NCI-H510A treated with DMSO at 0.1 percent for 48 hours (cell line): Measurements from ENCODE around the gene ZNF649.
A peak's percentile ranks its signal among the peaks of the same experiment; 100 is the strongest.
"Not testable (repeated sequence)": the region's sequence is repeated elsewhere in the genome, so short reads cannot be mapped to it uniquely, and the experiment has no call there.

Source experiments
- DNase-seq: peaks from one replicate; lab custom pipeline; 2025; lab: John Stamatoyannopoulos, UW

Gene ZNF649

DNA sequence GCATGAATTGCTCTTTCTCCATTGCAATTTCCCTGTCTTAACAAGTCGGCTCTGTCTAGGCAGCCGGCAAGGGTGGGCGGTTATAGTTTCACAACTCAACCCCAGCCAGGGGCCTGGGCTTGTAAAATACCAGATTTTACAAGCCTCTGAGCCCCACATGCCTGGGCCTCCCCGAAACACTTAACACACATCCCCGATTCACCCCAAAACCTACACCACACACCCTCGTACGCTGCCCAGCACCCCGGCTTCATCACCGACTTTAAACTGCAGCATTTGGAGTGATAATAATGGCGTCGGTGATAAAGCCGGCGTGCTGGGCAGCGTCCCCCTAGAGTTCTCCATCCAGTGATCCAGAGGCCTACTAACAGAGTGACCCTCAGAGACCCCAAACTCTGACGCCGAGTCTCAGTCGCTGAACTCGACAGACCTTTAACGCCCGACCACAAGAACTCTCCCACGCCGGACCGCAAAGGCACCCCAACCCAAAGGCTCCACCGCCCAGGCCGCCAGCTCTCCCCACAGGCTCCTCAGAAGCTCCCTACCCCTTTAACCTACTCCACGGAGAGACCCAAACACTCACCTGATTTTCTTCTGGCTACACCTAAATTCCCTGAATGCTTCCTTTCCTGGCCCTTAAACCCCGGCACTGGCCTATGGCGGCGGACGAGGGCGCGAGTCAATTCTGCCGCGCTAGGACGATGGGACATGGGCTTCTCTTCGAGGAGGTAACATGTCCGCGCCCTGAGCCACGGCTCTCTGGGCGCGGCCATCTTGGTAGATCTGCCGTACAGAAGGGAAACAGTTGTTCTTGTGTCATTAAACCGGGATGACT is at the start of gene ZNF649:
Gene ZNF649, minus strand, starts transcription at position 687 of the 835 bp plus-strand sequence. CDS start 4,910 bp downstream, outside the sequence.
- peak; percentile 88 for DNase-seq

DNA sequence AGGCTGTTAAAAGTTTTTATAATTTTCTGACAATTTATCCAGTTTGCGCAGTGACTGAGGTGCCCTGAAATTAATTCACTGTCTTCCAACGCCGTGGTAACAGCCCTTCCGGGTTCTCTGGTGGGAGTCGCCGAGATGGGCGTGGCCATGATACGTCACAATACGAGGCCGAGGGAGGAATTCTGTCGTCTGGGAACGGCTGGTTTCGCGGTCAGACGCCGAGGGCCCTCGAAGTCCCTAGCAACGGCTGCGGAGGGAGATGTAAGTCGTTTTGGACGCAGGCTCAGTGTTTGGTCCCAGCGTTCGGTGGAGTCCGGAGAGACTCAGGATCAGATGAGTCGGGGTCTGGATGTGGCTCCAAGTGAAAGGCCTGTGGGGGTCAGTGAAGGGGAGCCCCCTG is 44.2 kb upstream of the ZNF649 start:
- DNase-seq, result no peak

DNA sequence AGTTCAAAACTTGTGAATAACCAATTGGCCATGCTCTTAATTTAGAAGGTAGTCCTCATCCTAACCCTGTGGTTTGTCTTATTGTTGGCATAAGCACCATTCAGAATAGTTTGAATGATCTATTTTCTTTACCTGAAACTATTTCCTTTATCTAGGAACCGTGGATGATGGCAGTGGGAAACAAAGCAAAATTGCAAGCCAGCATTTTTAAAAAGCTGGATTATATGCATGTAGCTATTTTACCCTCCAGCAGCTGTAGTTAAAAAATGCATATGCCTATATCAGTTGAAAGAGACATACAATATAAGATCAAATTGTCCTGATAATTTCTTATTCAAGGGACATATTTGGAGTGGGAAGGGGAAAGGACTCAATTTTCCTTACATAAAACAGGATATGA is 41.8 kb upstream of the ZNF649 start:
- DNase-seq, result no peak

DNA sequence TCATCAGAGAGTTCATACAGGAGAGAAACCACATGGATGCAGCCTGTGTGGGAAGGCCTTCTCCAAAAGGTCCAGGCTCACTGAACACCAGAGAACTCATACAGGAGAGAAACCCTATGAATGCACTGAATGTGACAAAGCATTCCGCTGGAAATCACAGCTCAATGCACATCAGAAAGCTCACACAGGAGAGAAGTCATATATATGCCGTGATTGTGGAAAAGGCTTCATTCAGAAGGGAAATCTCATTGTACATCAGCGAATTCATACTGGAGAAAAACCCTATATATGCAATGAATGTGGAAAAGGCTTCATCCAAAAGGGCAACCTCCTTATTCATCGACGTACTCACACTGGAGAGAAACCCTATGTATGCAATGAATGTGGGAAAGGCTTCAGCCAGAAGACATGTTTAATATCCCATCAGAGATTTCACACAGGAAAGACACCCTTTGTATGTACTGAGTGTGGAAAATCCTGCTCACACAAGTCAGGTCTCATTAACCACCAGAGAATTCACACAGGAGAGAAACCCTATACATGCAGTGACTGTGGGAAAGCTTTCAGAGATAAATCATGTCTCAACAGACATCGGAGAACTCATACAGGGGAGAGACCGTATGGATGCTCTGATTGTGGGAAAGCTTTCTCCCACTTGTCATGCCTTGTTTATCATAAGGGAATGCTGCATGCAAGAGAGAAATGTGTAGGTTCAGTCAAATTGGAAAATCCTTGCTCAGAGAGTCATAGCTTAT is 40.2 kb upstream of the ZNF649 start:
- no peak for DNase-seq

DNA sequence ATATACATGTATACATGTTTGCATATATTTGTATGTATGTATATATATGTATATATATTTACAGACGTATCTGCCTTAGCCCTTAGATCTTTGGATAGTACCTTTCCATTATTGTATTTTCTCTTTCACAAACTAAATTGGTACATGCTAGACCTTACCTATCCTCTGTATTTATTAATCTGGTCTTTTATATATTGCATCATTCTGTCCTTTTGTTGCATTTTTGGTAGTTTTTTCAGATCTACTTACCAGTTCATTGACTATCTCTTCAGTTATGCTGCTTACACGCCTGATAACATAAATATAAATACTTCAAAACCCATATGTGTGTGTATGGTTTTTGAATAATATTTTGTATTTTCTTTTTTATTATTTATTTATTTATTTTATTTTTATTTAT is 34.1 kb upstream of the ZNF649 start:
- no peak for DNase-seq

DNA sequence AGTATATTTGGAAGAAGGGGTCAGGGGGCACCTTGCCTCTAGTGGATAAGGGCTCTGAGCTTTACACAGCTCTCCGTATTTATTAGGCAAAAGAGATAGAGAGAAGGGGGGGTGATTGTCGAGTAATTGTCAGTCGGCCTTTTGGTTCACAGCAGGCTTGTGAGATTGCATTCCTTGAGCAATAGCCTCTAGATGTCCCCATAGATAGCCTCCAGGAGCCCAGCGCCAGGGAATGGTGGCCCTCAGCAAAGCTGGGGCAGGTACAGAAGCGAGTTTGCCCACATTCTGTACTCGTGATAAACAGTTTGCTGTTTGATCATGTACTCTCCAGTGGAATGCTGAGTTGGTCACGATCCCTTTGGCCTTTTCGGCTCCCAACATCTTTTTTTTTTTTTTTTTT is 27.1 kb upstream of the ZNF649 start:
- no peak for DNase-seq

DNA sequence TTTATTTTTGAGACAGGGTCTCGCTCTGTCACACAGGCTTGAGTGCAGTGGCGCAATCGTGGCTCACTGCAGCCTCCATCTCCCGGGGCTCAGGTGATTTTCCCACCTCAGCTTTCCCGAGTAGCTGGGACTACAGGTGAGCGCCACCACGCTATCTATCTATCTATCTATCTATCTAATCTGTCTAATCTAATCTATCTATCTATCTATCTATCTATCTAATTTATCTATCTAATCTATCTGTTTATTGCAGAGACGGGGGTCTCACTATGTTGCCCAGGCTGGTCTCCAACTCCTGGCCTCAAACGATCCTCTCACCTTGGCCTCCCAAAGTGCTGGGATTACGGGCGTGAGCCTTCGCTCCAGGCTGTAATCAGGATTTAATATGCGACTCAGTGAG is 23.0 kb upstream of the ZNF649 start:
- no peak for DNase-seq

DNA sequence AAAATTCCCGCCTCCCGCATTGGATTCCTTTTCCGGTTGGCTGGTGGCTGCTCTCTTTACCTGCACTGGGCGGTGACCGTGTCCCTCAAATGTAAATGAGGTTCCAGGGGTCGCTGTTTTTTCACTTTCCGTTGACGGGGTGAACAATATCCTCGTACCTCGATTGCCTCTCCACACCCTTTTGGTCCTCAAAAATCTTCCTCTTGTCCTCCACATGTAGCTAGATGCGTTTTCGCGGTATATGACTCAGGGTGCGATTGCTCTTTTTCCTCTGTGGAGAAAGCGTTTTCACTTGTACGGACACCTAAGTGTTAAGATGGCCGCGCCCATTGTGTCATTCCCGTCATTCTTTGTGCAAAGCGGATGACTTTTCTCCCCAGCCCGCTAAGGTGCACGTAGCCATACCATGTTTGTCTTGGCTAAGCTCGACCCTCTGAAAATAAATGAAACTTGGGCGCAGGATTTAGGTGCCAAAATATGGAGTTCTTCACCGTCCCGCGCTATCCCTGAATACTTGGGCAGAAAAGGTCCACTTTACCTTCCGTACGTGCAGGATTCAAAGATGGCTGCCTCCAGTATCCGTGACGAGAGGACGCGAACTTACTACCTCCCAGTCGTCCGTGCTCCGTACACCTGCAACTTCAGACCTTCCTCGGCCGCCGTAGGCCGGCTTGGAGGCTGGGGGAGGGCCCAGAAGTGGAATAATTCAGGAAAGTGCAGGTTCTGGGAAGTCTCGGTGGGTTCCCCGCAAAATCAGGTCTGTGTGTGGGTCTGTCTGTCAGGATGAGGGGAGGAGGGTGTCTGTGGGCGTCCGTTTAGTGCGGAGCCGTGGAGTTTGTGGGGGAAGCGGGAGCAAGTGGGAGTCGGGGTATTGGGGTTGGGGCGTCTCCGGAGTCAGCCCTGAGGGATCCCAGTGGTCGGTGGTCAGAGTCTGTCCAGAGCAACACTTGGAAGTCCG is 22.2 kb upstream of the ZNF649 start, which contains the start of gene ZNF613:
Gene ZNF613, plus strand, starts transcription at position 689 of the 958 bp plus-strand sequence. CDS start 8,749 bp downstream, outside the sequence.
- DNase-seq, result peak; percentile 99

DNA sequence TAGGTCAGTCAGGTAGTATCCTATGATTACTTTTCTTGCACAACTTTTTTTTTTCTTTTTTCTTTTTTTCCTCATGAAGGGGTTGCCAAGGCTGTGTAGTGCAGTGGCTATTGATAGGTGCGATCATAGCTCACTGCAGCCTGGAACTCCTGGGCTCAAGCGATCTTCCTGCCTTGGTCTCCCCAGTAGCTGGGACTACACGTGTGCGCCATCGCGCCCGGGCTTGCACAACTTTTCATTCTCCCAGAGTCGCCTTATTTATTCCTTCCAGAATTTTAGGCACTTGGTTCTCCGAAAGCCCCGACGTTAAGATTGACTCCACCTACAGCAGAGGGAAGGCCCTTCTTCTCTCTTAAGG is 21.6 kb upstream of the ZNF649 start:
- DNase-seq, result no peak

DNA sequence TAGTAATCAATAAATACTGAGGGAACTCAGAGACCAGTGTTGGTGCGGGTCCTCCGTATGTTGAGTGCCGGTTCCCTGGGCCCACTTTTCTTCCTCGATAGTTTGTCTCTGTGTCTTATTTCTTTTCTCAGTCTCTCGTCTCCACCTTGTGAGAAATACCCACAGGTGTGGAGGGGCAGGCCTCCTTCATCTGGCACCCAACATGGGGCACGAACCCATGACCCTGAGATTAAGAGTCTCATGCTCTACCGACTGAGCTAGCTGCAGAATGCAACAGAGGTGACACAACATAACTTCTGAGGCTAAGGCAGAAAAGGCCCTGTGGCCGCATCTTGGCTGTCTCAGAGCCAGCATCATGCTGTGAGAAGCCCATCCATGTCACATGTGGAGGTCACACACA is 17.1 kb upstream of the ZNF649 start:
- DNase-seq, result no peak

DNA sequence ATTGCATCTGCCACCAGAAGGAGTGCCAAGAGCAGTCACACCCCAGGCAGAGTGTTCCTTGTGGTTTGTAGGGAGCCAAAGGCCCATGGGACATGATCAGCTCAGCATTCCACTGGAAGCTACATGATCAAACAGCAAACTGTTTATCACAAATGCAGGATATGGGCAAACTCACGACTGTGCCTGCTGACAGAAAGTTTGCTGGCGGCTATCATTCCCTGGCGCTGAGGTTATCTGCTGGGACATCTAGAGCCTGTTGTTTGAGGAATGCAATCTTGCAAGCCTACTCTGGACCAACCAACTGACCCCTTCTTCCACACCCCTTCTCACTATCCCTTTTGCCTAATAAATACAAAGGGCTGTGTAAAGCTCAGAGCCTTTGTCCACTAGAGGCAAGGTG is 14.8 kb upstream of the ZNF649 start:
- no peak for DNase-seq

DNA sequence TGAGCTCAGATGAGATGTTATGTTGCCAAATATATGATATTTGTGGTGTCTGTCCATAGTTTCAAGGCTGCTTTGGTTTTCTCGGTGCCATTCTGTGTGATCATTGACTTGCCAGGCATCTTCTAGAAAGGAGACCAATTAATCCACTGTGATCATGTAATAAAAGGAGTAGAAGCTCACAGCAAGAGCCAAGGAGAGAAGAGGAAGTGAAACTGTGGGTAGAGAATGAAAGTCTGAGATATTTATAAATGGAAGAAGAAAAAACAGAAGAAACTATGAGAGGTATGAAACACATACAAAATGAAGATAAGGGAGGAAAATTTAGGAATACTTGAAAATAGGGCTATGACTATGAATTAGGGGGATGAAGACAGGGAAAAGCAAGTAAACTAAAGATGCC is 11.3 kb upstream of the ZNF649 start:
- no peak for DNase-seq

DNA sequence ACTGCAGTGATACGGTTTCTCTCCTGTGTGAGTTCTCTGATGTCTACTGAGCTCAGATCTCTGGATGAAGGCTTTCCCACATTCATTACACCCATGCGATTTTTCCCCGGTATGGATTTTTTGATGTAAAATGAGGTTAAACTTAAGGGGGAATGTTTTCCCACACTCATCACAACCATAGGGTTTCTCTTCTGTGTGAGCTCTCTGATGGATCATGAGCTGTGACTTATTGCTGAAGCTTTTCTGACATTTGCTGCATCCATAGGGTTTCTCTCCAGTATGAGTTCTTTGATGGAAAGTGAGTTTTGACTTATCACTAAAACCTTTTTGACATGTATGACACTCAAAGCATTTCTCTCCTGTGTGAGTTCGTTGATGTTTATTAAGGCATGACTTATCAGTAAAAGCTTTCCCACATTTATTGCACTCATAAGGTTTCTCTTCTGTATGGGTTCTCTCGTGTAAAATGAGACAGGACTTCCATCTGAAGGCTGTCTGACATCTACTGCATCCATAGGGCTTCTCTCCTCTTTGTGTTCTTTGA is 10.6 kb upstream of the ZNF649 start:
- DNase-seq, result no peak

DNA sequence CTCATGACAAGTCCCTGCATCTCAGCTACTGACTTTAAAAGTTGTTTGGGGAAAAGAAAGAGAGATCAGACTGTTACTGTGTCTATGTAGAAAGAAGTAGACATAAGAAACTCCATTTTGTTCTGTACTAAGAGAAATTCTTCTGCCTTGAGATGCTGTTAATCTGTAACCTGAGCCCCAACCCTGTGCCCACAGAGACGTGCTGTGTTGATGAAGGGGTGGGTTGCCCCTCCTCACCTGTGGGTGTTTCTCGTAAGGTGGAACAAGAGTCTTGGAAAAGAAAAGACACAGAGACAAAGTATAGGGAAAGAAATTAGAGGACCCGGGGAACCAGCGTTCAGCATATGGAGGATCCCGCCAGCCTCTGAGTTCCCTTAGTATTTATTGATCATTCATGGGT is 3.2 kb upstream of the ZNF649 start:
- DNase-seq, result not testable (repeated sequence)

DNA sequence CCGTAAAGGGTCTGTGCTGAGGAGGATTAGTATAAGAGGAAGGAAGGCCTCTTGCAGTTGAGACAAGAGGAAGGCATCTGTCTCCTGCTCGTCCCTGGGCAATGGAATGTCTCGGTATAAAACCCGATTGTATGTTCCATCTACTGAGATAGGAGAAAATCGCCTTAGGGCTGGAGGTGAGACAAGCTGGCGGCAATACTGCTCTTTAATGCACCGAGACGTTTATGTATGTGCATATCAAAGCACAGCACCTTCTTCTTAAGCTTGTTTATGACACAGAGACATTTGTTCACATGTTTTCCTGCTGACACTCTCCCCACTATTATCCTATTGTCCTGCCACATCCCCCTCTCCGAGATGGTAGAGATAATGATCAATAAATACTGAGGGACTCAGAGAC is 1.3 kb upstream of the ZNF649 start:
- not testable (repeated sequence) for DNase-seq

DNA sequence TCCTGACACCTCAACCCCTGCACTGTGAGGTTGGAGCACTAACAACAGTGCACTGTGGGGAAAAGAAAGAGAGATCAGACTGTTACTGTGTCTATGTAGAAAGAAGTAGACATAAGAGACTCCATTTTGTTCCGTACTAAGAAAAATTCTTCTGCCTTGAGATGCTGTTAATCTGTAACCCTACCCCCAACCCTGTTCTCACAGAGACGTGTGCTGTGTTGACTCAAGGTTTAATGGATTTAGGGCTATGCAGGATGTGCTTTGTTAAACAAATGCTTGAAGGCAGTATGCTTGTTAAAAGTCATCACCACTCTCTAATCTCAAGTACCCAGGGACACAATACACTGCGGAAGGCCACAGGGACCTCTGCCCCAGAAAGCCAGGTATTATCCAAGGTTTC is 822 bp upstream of the ZNF649 start:
- DNase-seq, result not testable (repeated sequence)

DNA sequence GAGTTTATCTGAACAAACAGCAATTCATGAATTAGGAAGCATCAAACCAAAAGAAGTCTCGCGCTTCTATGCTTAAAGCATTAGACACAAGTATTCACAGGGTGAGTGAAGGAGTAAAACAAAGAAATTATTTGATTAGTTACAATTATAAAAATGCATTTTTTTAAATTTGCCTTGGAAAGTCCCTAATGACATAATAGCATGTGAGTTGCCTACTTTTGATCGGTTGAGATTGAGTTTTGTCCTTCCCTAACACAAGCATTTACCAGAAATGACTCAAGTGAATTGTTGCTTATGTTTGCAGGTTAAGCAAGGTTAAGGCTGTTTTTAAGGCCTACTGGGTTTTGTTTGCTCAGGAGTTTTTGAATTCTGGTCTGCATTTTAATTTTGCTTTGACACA is 389 bp upstream of the ZNF649 start:
- no peak for DNase-seq

DNA sequence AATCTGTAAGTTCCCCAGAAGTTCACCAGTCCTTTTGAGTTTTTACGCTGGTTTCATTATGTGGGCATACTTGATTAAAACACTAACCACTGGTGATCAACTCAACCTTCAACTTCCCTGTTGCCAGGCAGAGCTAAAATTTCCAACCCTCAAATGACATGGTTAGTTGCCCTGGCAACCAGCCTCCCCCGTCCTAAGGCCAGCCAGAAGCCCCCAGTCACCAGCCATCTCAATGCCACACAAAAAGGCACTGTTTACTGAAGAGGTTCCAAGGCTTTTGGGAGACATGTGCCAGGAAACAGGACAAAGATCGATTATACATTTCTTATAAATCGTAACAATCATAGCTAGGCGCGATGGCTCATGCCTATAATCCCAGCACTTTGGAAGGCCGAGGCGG is 1.6 kb downstream of the ZNF649 start:
- DNase-seq, result no peak

DNA sequence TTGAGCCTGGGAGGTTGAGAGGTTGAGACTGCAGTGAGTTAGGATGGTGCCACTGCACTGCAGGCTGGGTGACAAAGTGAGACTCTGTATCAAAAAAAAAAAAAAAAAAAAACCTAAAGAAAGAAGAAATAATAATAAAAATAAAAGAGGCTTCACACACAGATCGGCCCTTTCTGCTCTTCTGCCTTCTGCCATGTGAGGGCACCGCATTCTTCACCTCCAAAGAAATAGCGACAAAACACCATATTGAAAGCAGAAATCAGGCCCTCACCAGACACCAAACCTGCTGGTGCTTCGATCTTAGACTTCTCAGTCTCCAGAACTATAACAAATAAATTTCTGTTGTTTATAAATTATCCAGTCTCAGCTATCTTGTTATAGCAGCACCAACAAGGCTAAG is 3.0 kb downstream of the ZNF649 start:
- DNase-seq, result no peak

DNA sequence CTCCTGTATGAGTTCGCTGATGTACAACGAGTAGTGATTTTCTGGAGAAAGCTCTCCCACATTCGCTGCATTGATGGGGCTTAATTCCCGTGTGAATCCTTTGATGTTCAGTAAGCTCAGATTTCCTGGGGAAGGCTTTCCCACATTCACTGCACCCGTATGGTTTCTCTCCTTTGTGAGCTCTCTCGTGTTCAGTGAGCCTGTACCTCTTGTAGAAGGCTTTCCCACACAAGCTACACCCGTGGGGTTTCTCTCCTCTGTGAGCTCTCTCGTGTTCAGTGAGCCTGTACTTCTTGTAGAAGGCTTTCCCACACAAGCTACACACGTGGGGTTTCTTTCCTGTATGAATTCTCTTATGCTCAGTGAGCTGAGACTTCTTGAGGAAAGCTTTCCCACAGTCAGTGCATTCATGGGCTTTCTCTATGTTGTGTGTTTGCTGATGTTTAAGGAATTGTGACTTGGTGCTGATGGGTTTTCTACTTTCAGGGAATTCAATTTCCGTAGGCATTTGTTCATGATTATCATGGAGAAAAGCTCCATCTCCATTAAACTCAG is 13.5 kb downstream of the ZNF649 start:
- DNase-seq, result no peak

DNA sequence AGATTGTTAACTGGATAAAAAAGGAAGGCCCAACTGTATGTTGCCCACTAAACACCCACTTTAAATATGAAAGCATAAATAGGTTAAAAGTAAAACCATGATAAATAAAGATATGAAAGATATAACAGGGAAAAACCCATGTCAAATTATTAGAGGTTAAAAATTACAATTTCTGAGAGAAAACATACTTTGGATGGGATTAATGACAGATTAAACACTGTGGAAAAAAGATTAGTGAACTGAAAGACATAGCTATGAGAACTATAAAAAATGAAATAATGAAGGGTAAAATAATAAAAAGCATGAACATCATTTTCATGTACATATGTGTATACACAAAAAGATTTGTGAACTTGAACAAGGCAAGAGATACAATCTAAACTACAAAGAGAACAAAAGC is 14.9 kb downstream of the ZNF649 start:
- no peak for DNase-seq
